Endothelial cell of umbilical vein (primary cell): ENCODE data around the gene CPNE6. TPM values are rescaled to one million over a fixed set of nuclear protein-coding genes. Genes with fewer than 3 reads are reported as not detected.

ENCODE experiments used
- BruUV-seq: library from RNA; stranded (reverse); fragments of 400-500 nt; replicated peaks from 2 replicates; lab custom pipeline; 2021; lab: Mats Ljungman, UMichigan
- CTCF ChIA-PET: fragments of 300-600, 350-600 bp; sonication (Branson Sonifier 250); formaldehyde crosslinking; loops from one replicate; lab custom pipeline; 2021; ENCODE audit warnings: antibody characterized with exemption, inconsistent platforms; lab: Charles Lee
- POLR2A ChIA-PET: fragments of 300-600, 350-600 bp; sonication (Branson Sonifier 250); formaldehyde crosslinking; loops from one replicate; lab custom pipeline; 2021; ENCODE audit warnings: antibody characterized with exemption, inconsistent platforms; lab: Charles Lee
- DNase-seq: peaks from one replicate; pipeline ENCODE4 v3.0.0-alpha.2; 2011; ENCODE audit warnings: low read depth, low spot score
- FAIRE-seq: peaks from 2 replicates; lab custom pipeline; 2011; peaks lifted over from hg19 to GRCh38; lab: Jason Lieb, UNC
- H2AFZ ChIP-seq: 2 replicates; pipeline ENCODE4 v1.6.0; 2012; ENCODE audit warnings: low read depth, low read length, control low read depth, inconsistent platforms
- H3K27ac ChIP-seq: 2 replicates; pipeline ENCODE4 v1.5.1; 2011; ENCODE audit warnings: low read depth, mild to moderate bottlenecking, control low read depth, low read length, moderate library complexity; ENCODE audit not compliant: insufficient read depth
- H3K27me3 ChIP-seq, 2 experiments: 2 replicates each; pipeline versions ENCODE4 v1.6.0 to v1.6.1; 2011; ENCODE audit warnings: low read length in 2 of 2, mixed read lengths in 1 of 2; ENCODE audit not compliant: control insufficient read depth in 2 of 2, insufficient read depth in 2 of 2
- H3K36me3 ChIP-seq, 2 experiments: 2 replicates in 1 of 2; 3 replicates in 1 of 2; pipeline ENCODE4 v1.5.1; 2011; ENCODE audit warnings: low read length in 2 of 2, mild to moderate bottlenecking in 1 of 2, moderate library complexity in 1 of 2; ENCODE audit not compliant: control insufficient read depth in 2 of 2, insufficient read depth in 2 of 2; ENCODE audit errors: extremely low read depth in 1 of 2
- H3K4me1 ChIP-seq: 3 replicates; pipeline ENCODE4 v1.5.1; 2011; ENCODE audit warnings: mild to moderate bottlenecking, low read length; ENCODE audit not compliant: control insufficient read depth, insufficient read depth; ENCODE audit errors: extremely low read depth
- H3K4me2 ChIP-seq: 2 replicates; pipeline ENCODE4 v1.6.1; 2011; ENCODE audit warnings: low read length, control low read depth, mixed read lengths; ENCODE audit not compliant: insufficient read depth
- H3K4me3 ChIP-seq, 3 experiments: fragments of 200-600 bp in 1 of 3; sonication (generic), shearing (Covaris generic) in 1 of 3; replicated peaks in 1 of 3; 2 replicates each; pipeline ENCODE4 v1.5.1; 2011 to 2016; ENCODE audit warnings: control low read depth in 3 of 3, low read length in 3 of 3, mild to moderate bottlenecking in 2 of 3, inconsistent platforms in 1 of 3, low read depth in 1 of 3, moderate library complexity in 1 of 3; ENCODE audit not compliant: insufficient read depth in 1 of 3
- H3K79me2 ChIP-seq: 2 replicates; pipeline ENCODE4 v1.6.0; 2012; ENCODE audit warnings: low read length, inconsistent platforms; ENCODE audit not compliant: control insufficient read depth, insufficient read depth
- H3K9ac ChIP-seq: replicated peaks from 2 replicates; pipeline ENCODE3; 2011; ENCODE audit warnings: low read length, control low read depth; ENCODE audit not compliant: insufficient read depth; ENCODE audit errors: extremely low read depth
- H3K9me1 ChIP-seq: replicated peaks from 3 replicates; pipeline ENCODE4 v1.6.0; 2011; ENCODE audit warnings: mild to moderate bottlenecking, low read length; ENCODE audit not compliant: control insufficient read depth, insufficient read depth; ENCODE audit errors: extremely low read depth
- H3K9me3 ChIP-seq: replicated peaks from 2 replicates; pipeline ENCODE4 v1.5.1; 2012; ENCODE audit warnings: low read length, inconsistent platforms; ENCODE audit not compliant: control insufficient read depth, insufficient read depth
- H4K20me1 ChIP-seq: replicated peaks from 2 replicates; pipeline ENCODE3; 2011; ENCODE audit warnings: mild to moderate bottlenecking, low read length; ENCODE audit not compliant: control insufficient read depth, insufficient read depth; ENCODE audit errors: extremely low read depth
- EZH2 ChIP-seq: IDR thresholded peaks from 2 replicates; pipeline ENCODE4 v1.6.1; 2012; ENCODE audit warnings: borderline replicate concordance, low read depth, mild to moderate bottlenecking, moderate library complexity, low read length, inconsistent platforms; ENCODE audit not compliant: severe bottlenecking
- FOS ChIP-seq: IDR thresholded peaks from 2 replicates; pipeline ENCODE4 v1.6.1; 2011; ENCODE audit warnings: mild to moderate bottlenecking, low read length, moderate library complexity, borderline replicate concordance; ENCODE audit not compliant: insufficient read depth
- GATA2 ChIP-seq: IDR thresholded peaks from 2 replicates; pipeline ENCODE4 v1.7.0; 2011; ENCODE audit warnings: low read depth, mild to moderate bottlenecking, moderate library complexity, mixed read lengths, low read length; ENCODE audit not compliant: insufficient read length, insufficient read depth
- JUN ChIP-seq: IDR thresholded peaks from 2 replicates; pipeline ENCODE4 v1.6.1; 2011; ENCODE audit warnings: borderline replicate concordance, low read depth; ENCODE audit not compliant: insufficient read length, insufficient read depth
- MYC ChIP-seq: IDR thresholded peaks from one replicate; pipeline ENCODE4 v1.6.1; 2011; ENCODE audit warnings: mild to moderate bottlenecking, low read depth, low read length
- POLR2A ChIP-seq: IDR thresholded peaks from 2 replicates; pipeline ENCODE4 v1.6.1; 2012; ENCODE audit warnings: low read depth, mild to moderate bottlenecking, control low read depth, low read length
- POLR2AphosphoS5 ChIP-seq: IDR thresholded peaks from 2 replicates; pipeline ENCODE4 v1.6.1; 2012; ENCODE audit warnings: low read depth, mild to moderate bottlenecking, control low read depth, low read length, moderate library complexity; ENCODE audit not compliant: insufficient read depth
- dilution Hi-C: fragments of 300-500 bp; cut with MboI; formaldehyde crosslinking; loops from one replicate; pipeline ENCODE4 v1.15.0; 2019; ENCODE audit warnings: low sequenced_read_pairs; ENCODE audit not compliant: extremely low pct_ligation_motif_present
- intact Hi-C: fragments of 100-400 bp; cut with micrococcal nuclease; formaldehyde crosslinking; loops from one replicate; pipeline ENCODE4 v1.10.0; 2022
- polyA plus RNA-seq, 4 experiments: library from polyadenylated mRNA; depleted of rRNA in 3 of 4; stranded (reverse) in 3 of 4; unstranded in 1 of 4; fragments of >200 nt; gene quantifications; 2 replicates each; pipeline versions ENCODE4 v1.2.1 to v1.2.3, GENCODE V29; 2011 to 2012; ENCODE audit warnings: missing spikeins in 1 of 4
- total RNA-seq: library from RNA; stranded (reverse); gene quantifications from 2 replicates; pipeline ENCODE4 v1.2.3, GENCODE V29; 2021
- TF ChIP-seq, protein P1 (sequence below): IDR thresholded peaks from 2 replicates; pipeline ENCODE4 v1.6.1; 2011; ENCODE audit not compliant: insufficient read depth, insufficient read length
- TF ChIP-seq, protein P2 (sequence below), 2 donors: IDR thresholded peaks; 1 replicate in 1 of 2; 2 replicates in 1 of 2; pipeline ENCODE4 v1.5.1; 2011; ENCODE audit warnings: low read length in 2 of 2, mild to moderate bottlenecking in 2 of 2, moderate library complexity in 2 of 2, control low read depth in 1 of 2, inconsistent platforms in 1 of 2, low read depth in 1 of 2; ENCODE audit not compliant: insufficient read depth in 1 of 2; ENCODE audit errors: extremely low read depth in 1 of 2

Gene CPNE6
- total and polyA plus RNA-seq, 2 donors (not counting 3 experiments of a cell fraction or from before 2014, with no cell fraction given): not detected

DNA sequence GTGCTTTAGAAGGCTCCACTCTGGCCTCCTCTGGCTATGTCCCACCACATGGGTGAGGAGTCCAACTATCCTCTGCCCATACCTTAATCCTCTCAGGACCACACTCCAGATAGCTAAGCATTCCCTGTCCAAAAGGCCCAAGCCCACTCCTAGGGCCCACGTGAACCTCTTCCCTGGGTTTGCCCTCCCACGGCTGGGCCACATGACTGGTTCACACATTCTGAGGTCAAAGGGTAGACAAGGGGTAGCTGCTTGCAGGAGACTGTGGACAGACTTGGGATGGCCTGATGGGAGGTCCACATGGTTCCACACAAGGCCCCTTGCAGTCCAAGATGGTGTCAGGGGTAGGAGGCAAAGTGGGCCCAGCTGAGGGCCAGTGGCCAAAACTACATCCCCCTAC is 16.7 kb downstream of the CPNE6 start:
- Histone ChIP-seq H3K27me3 (peaks cover 4 to 5% of the 10 kb centered on the region in 2 experiments), H2AFZ (no peak overlapping the region), H3K9me1 (no peaks in the 10 kb centered on the region), H3K36me3 (no peaks in the 10 kb centered on the region), H3K79me2 (no peaks in the 10 kb centered on the region), H3K9me3 (no peaks in the 10 kb centered on the region), H3K9ac (no peak overlapping the region), H3K27ac (no peak overlapping the region), H3K4me2 (no peak overlapping the region), H3K4me1 (no peaks in the 10 kb centered on the region), H3K4me3 (no peak overlapping the region), H4K20me1 (no peaks in the 10 kb centered on the region)
- no peak for FAIRE-seq
- ChIA-PET POLR2A (interaction anchor here (0.7 kb wide), 1 partner anchor 354 kb away, joined by 3 read pairs; no protein-coding TSS in a partner anchor), CTCF (interaction anchor here (8.7 kb wide), 1 partner anchor 30 kb away, joined by 319 read pairs; no protein-coding TSS in a partner anchor)
- TF ChIP-seq, protein P1, sequence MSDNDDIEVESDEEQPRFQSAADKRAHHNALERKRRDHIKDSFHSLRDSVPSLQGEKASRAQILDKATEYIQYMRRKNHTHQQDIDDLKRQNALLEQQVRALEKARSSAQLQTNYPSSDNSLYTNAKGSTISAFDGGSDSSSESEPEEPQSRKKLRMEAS: no peak
- TF ChIP-seq FOS (no peak), JUN (no peak), POLR2A (no peak), MYC (no peak), GATA2 (no peak), POLR2AphosphoS5 (no peak), EZH2 (no peak)
- TF ChIP-seq, protein P2, sequence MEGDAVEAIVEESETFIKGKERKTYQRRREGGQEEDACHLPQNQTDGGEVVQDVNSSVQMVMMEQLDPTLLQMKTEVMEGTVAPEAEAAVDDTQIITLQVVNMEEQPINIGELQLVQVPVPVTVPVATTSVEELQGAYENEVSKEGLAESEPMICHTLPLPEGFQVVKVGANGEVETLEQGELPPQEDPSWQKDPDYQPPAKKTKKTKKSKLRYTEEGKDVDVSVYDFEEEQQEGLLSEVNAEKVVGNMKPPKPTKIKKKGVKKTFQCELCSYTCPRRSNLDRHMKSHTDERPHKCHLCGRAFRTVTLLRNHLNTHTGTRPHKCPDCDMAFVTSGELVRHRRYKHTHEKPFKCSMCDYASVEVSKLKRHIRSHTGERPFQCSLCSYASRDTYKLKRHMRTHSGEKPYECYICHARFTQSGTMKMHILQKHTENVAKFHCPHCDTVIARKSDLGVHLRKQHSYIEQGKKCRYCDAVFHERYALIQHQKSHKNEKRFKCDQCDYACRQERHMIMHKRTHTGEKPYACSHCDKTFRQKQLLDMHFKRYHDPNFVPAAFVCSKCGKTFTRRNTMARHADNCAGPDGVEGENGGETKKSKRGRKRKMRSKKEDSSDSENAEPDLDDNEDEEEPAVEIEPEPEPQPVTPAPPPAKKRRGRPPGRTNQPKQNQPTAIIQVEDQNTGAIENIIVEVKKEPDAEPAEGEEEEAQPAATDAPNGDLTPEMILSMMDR (IDR thresholded peaks at IDR 0.05; ENCODE audit: extremely low read depth in 1 of 2, insufficient read depth in 1 of 2, low read depth in 1 of 2, low read length in 2 of 2): no peak
- no TSS peak for BruUV-seq
- dilution Hi-C loops: no loop called here
- DNase-seq: no peak
- intact Hi-C loops: no loop called here
